ENCODE measurements around the gene PRKACB. TPM values are rescaled to one million over a fixed set of nuclear protein-coding genes. Genes with fewer than 3 reads are reported as not detected.

Gene PRKACB
- total RNA-seq, 4 donors from 2014 or later = 18.7 to 23.5 (median 21.2) TPM

GRCh38 chr1:84254703-84255238 is 110.7 kb downstream of the PRKACB start:
- DNase-seq (ENCODE audit: low spot score) (no peak), ATAC-seq (ENCODE audit: low FRiP score) (no peak)
- no peak for TF ChIP-seq CTCF (IDR thresholded peaks at IDR 0.05)

GRCh38 chr1:84255582-84255981 is 111.5 kb downstream of the PRKACB start:
- DNase-seq (ENCODE audit: low spot score) (no peak), ATAC-seq (ENCODE audit: low FRiP score) (no peak)

GRCh38 chr1:84257617-84258016 is 113.5 kb downstream of the PRKACB start:
- DNase-seq (ENCODE audit: low spot score) = no peak
- no peak for ATAC-seq (ENCODE audit: low FRiP score)
- TF ChIP-seq CTCF (IDR thresholded peaks at IDR 0.05) = no peak

More at GRCh38 chr1:84255582-84255981, 111.5 kb downstream of the PRKACB start:
- TF ChIP-seq CTCF (IDR thresholded peaks at IDR 0.05) = no peak

GRCh38 chr1:84259376-84259775 is 115.3 kb downstream of the PRKACB start:
- DNase-seq (ENCODE audit: low spot score) (no peak), ATAC-seq (ENCODE audit: low FRiP score) (no peak)
- no peak for TF ChIP-seq CTCF (IDR thresholded peaks at IDR 0.05)

- ATAC-seq (ENCODE audit: low FRiP score) (no peak), DNase-seq (ENCODE audit: low spot score) (no peak)
- TF ChIP-seq CTCF (IDR thresholded peaks at IDR 0.05) = no peak
These were observed 115.9 kb downstream of the PRKACB start for GRCh38 chr1:84259989-84260388.

GRCh38 chr1:84260852-84261518 is 116.9 kb downstream of the PRKACB start:
- TF ChIP-seq CTCF (IDR thresholded peaks at IDR 0.05) = no peak
- ATAC-seq (ENCODE audit: low FRiP score) (no peak), DNase-seq (ENCODE audit: low spot score) (no peak)

GRCh38 chr1:84264961-84265360 is 120.9 kb downstream of the PRKACB start:
- DNase-seq (ENCODE audit: low spot score) = no peak
- no peak for ATAC-seq (ENCODE audit: low FRiP score)
- TF ChIP-seq CTCF (IDR thresholded peaks at IDR 0.05) = no peak

Measured in omental fat pad (tissue), 4 donors.